Right ventricle myocardium superior (tissue), 1 donor: ENCODE measurements around the gene ZCCHC8. TPM values are rescaled to one million over a fixed set of nuclear protein-coding genes. Genes with fewer than 3 reads are reported as not detected.
"Not testable (repeated sequence)": the region's sequence is repeated elsewhere in the genome, so short reads cannot be mapped to it uniquely, and the experiment has no call there.

Experiments
- ATAC-seq: fragments of 200-7000 bp; cut with Tn5 transposase; one replicate; pipeline ENCODE4 v1.9.1; 2020; ENCODE audit warnings: mild to moderate bottlenecking; ENCODE audit not compliant: poor library complexity
- DNase-seq: peaks from one replicate; pipeline ENCODE4 v3.0.0-alpha.2; 2020
- intact Hi-C: fragments of 100-400 bp; cut with DNase I; formaldehyde crosslinking; loops from one replicate; pipeline ENCODE4 v1.11.2; 2022
- total RNA-seq: library from RNA; stranded (reverse); fragmentation: NEBNext Ultra II Directional; extraction: Animal tissue kit (Norgen Biotek cat#: 25700); gene quantifications from one replicate; pipeline ENCODE4 v1.2.1, GENCODE V29; 2021
- donor health status: DM: no; HTN: yes; CAD: no; lungs with severe emphysema.

Gene ZCCHC8
- total RNA-seq, 1 donor from 2014 or later: 8.0 TPM

DNA sequence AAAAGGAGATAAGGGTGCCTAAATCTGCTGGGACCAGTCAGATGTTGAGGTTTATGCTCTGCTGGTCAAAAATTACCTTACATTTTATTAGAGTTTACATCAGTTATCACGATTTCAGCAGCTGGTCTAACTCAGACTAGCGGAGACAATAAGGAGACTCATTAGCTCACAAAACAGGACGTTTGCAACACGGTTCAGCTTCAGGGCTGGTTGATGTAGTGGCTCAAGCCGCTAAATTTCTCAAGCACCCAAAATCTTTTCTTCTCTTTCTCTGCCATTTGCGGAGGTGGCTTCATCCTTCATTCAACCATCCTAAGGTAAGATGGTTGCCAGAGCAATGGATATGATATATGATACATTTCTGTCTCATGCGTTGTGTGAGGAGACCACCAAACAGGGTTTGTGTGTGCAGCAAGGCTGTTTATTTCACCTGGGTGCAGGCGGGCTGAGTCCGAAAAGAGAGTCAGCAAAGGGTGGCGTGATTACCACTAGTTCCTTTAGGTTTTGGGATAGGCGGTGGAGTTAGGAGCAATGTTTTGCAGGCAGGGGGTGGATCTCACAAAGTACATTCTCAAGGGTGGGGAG, 47.9 kb downstream of the ZCCHC8 start:
- ATAC-seq: no peak
- no peak for DNase-seq

GRCh38 chr12:122449317-122449716, 51.4 kb downstream of the ZCCHC8 start:
- no peak for DNase-seq
- intact Hi-C loops: no loop called here
- no peak for ATAC-seq

More for the DNA sequence above, 47.9 kb downstream of the ZCCHC8 start:
- intact Hi-C loops: no loop called here

DNA sequence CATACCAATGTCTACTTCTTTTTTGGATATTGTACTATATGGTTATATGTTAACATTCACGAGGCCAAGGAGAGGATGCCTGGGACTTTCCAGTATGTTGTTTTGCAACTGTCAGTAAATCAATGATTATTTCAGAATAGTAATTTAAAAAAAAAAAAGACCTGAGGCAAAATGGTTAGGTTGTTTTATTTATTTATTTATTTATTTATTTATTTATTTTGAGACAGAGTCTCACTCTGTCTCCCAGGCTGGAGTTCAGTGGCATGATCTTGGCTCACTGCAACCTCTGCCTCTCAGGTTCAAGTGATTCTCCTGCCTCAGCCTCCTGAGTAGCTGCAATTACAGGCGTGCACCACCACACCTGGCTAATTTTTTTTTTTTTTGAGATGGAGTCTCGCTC, 52.9 kb downstream of the ZCCHC8 start:
- intact Hi-C loops, ATAC-seq, DNase-seq: not testable (repeated sequence)

GRCh38 chr12:122446390-122446789, 54.3 kb downstream of the ZCCHC8 start:
- not testable (repeated sequence) for DNase-seq, ATAC-seq

GRCh38 chr12:122444071-122444470, 56.7 kb downstream of the ZCCHC8 start:
- intact Hi-C loops, ATAC-seq, DNase-seq: not testable (repeated sequence)

More at GRCh38 chr12:122446390-122446789, 54.3 kb downstream of the ZCCHC8 start:
- intact Hi-C loops: not testable (repeated sequence)

- intact Hi-C loops, DNase-seq, ATAC-seq: not testable (repeated sequence)
These were observed 61.9 kb downstream of the ZCCHC8 start for GRCh38 chr12:122438822-122439221.

GRCh38 chr12:122437656-122438121, 63.0 kb downstream of the ZCCHC8 start:
- peak; percentile 93 for ATAC-seq
- peak; percentile 75 for DNase-seq

DNA sequence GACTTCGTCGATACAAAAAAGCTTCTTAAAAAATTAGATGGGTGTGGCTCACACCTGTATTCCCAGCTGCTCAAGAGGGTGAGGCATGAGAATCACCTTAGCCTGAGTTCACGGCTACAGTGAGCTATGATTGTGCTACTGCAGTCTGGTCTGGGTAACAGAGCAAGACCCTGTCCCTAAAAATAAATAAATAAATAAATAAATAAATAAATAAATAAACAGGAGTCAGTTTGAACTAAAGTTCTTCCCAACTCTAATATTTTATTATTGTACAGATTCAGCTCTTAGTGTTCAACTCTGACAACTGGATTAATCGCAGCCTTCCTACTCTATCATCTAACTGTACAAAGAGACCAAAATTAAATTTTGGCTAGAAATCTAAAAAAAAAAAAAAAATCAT, 65.5 kb downstream of the ZCCHC8 start:
- ATAC-seq (no peak), DNase-seq (no peak)
- intact Hi-C loops: no loop called here

More at GRCh38 chr12:122437656-122438121, 63.0 kb downstream of the ZCCHC8 start:
- intact Hi-C loops: no loop called here

GRCh38 chr12:122429043-122429442, 71.7 kb downstream of the ZCCHC8 start:
- ATAC-seq, intact Hi-C loops, DNase-seq: not testable (repeated sequence)

DNA sequence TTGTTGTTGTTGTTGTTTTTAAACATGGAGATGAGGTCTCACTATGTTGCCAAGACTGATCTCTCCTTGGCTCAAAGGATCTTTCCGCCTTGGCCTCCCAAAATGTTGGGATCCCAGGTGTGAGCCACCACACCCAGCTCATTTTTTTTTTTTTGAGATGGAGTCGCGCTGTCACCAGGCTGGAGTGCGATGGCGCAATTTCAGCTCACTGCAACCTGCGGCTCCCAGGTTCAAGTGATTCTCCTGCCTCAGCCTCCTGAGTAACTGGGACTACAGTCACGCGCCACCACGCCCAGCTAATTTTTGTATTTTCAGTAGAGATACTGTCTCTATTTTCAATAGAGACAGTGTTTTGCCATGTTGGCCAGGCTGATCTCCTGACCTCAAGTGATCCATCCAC, 73.3 kb downstream of the ZCCHC8 start:
- intact Hi-C loops: no loop called here
- no peak for ATAC-seq
- DNase-seq: no peak

DNA sequence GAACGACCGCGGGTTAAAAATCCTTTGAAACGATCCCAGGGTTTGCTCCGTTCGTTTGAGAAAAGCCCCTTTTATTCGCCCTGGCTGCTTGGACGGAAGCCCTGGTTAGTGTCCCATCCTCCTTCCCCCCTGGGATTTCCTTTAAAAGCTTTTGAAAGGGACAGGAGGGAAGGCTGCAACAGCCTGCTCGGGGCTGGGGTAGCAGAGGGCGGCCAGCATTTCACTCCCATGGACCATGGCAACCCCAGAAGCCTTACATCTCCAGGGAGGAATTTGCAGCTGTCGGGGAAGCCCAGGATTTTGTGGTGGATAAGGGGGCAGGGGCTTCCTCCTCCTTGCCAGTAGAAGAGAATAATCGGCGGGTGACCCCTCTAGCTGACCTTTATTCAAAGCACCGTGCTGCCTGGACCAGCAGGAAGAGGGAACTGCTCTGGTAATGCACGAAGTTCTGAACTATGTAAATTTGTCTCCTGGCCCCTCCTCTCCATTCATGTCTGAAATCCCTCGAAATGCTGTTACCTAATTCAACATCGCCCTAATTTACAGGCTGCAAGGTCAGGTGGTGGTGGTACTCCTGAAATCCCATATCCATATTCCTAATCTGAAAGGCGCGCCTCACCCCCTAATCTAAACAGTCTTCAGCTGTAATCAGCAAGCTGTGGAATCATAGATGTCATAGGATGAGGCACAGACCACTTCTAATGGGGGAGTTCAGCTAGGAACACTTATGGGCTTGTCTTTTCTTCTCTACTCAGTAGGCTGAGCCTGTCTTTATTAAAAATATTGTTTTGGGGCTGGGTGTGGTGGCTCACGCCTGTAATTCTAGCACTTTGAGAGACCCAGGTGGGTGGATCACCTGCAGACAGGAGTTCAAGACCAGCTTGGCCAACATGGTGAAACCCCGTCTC, 77.2 kb downstream of the ZCCHC8 start:
- intact Hi-C loops: no loop called here
- ATAC-seq (peak; percentile 5), DNase-seq (no peak)

DNA sequence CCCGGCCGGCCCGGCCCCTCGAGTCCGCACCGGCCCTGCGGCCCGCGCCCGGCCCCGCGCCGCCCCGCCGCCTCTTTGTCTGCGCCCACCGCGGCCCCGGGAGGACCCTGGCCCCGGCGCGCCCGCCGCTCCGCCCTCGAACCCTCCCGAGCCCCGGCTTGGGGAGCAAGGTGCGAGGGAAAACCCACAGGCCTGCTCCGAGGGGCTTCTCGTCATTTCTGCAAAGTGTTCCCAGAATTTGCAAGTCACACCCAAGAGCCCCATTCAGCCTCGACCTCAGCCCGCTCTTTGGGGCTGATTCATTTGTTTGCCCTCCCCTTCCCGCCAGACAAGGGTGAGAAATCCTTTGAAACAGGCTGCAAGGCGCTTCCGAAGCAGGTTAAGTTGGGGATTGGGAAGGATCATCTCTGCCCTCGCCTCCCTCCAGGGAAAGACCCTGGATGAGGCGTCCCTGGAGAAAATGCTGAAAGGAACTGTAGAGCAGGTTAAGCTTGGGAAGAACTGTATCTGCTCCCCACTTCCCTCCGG, 77.9 kb downstream of the ZCCHC8 start:
- DNase-seq (no peak), ATAC-seq (no peak)
- intact Hi-C loops: no loop called here

- ATAC-seq (peak; percentile 89), DNase-seq (peak; percentile 79)
- intact Hi-C loops: no loop called here
These were observed 78.7 kb downstream of the ZCCHC8 start, which contains the start of gene CLIP1 for GRCh38 chr12:122421821-122422729. TSS of gene CLIP1 (minus strand) at chr12:122422669. CDS start at chr12:122380452, 42,217 bp downstream.

Other genes starting within 250 kb of the ZCCHC8 start
- gene VPS33A, start 234.4 kb downstream of the ZCCHC8 start, total RNA-seq: 10.2 TPM
- gene CLIP1, start 78.3 kb downstream of the ZCCHC8 start, total RNA-seq: 92.5 TPM
- gene RSRC2, start 26.0 kb upstream of the ZCCHC8 start, total RNA-seq: 35.1 TPM
- gene KNTC1, start 26.3 kb upstream of the ZCCHC8 start, total RNA-seq: 2.3 TPM
- gene HCAR2, start 202.4 kb upstream of the ZCCHC8 start, total RNA-seq: 0.27 TPM
- gene HCAR3, start 215.9 kb upstream of the ZCCHC8 start, total RNA-seq: not detected
- 0.11 TPM for gene HCAR1, start 229.9 kb upstream of the ZCCHC8 start, total RNA-seq